D721Med (cell line): ENCODE data around the gene MTAP.
"Not testable (repeated sequence)": the region's sequence is repeated elsewhere in the genome, so short reads cannot be mapped to it uniquely, and the experiment has no call there.

Experiments used
- DNase-seq: peaks from one replicate; pipeline ENCODE4 v3.0.0; 2011; ENCODE audit warnings: low spot score; ENCODE audit not compliant: insufficient read length
- FAIRE-seq: peaks from 2 replicates; lab custom pipeline; 2011; peaks lifted over from hg19 to GRCh38; lab: Jason Lieb, UNC
- CTCF ChIP-seq: IDR thresholded peaks from 2 replicates; pipeline ENCODE4 v1.5.1; 2012; ENCODE audit warnings: mild to moderate bottlenecking, control low read depth; ENCODE audit not compliant: insufficient read depth; ENCODE audit errors: missing control alignments

Gene MTAP

DNA sequence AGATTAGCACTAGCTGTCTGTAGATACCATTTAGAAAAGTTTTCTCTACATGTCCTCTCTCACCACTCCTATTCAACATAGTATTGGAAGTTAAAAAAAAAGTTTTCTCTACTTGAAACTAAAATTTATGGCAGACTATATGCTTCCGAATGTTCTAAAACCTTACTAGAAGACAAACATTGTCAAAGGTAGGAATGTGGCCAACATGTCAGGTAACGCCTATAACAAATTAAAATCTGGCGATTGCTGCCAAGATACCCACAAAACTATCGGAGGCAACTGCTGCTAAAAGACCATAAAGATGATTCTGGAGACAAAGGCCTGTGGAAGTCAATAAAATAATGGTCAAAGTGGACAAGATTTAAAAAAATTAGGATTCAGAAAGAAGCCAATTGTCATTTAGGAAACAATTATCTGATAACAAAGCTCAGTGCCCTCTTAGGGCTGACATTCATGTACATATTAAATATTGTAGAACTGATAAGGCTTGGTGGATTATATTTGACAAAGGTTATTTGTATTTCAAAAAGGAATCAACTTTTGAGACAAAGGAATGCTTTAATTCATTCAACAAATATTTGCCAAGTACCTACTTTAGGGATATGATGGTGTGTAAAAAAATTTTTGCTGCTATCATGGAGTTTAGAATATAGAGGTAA lies 139.0 kb downstream of the MTAP start:
- no peak for TF ChIP-seq CTCF
- DNase-seq (no peak), FAIRE-seq (no peak)

- DNase-seq (no peak), FAIRE-seq (no peak)
- TF ChIP-seq CTCF = no peak
Measured at GRCh38 chr9:21943464-21943863, 141.0 kb downstream of the MTAP start.

DNA sequence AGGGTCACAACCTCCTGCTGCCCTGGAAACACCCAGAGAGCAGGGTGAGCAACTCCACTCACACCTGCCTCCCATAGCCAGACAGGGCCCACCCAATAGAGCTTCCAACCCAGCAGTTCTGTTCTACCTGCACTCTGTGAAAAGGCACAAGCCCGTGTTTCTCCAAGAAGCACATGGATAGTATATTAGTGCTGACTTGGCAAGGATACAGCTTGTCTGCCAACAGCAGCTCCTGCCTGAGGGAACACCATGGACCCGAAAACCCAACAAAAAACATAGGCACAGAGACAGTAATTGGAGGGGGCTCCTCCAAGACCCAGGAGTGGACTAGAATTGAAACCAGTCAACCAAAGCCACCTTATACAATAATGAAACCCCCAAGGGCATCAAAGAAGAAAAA lies 143.2 kb downstream of the MTAP start:
- FAIRE-seq = no peak
- TF ChIP-seq CTCF = no peak
- no peak for DNase-seq

GRCh38 chr9:21958833-21959232 lies 156.4 kb downstream of the MTAP start:
- FAIRE-seq (no peak), DNase-seq (no peak)
- no peak for TF ChIP-seq CTCF

DNA sequence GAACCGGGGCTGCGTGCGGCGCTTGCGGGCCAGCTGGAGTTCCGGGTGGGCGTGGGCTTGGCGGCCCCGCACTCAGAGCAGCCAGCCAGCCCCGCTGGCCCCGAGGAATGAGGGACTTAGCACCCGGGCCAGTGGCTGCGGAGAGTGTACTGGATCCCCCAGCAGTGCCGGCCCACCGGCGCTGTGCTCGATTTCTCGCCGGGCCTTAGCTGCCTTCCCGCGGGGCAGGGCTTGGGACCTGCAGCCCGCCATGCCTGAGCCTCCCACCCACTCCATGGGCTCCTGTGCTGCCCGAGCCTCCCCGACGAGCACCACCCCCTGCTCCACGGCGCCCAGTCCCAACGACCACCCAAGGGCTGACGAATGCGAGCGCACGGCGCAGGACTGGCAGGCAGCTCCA lies 156.8 kb downstream of the MTAP start:
- FAIRE-seq, DNase-seq: not testable (repeated sequence)

- DNase-seq (no peak), FAIRE-seq (no peak)
- TF ChIP-seq CTCF = no peak
Measured at GRCh38 chr9:21961569-21961968, 159.1 kb downstream of the MTAP start.

DNA sequence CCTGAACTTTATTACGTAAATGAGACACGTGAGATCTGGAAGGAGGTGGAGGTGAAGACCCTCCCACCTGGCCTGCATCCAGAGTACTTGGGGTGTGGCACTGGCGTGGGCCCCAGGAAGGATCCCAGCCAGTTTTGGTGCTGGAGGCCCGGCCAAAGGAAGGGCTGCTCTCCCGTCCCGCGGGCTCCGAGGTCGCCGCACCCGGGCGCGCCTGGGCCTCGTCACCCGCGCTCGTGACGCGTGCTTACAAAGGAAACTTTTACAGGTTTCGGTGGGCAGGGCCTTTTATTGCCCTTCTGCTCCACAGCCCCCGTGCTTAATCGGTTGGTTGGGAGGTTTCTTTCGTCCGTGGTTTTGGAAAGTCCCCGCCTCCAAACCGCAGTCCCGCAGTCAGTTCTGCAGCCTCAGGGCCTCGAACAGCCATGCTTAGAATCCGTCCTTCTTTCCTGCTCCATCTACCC lies 162.5 kb downstream of the MTAP start:
- FAIRE-seq (no peak), DNase-seq (no peak)
- TF ChIP-seq CTCF = no peak
